Measurements from ENCODE around the gene CX3CR1.

CX3CR1 gene

GRCh38 chr3:39302178-39302577 is 22.3 kb upstream of the CX3CR1 start:
- H3K4me3 ChIP-seq (replicated peaks; ENCODE audit: low read depth, low read length), result no peak overlapping the region
- no peak for DNase-seq (ENCODE audit: extremely low read depth, low read depth)
- no peak for TF ChIP-seq CTCF (IDR thresholded peaks at IDR 0.05; ENCODE audit: low read depth, low read length, missing control alignments)

GRCh38 chr3:39299279-39299678 is 19.4 kb upstream of the CX3CR1 start:
- no peak for DNase-seq (ENCODE audit: extremely low read depth, low read depth)
- no peak overlapping the region for H3K4me3 ChIP-seq (replicated peaks; ENCODE audit: low read depth, low read length)
- TF ChIP-seq CTCF (IDR thresholded peaks at IDR 0.05; ENCODE audit: low read depth, low read length, missing control alignments), result no peak

GRCh38 chr3:39296197-39297077 is 16.6 kb upstream of the CX3CR1 start:
- H3K4me3 ChIP-seq (replicated peaks; ENCODE audit: low read depth, low read length), result no peak overlapping the region
- DNase-seq (ENCODE audit: extremely low read depth, low read depth), result no peak
- no peak for TF ChIP-seq CTCF (IDR thresholded peaks at IDR 0.05; ENCODE audit: low read depth, low read length, missing control alignments)

- no peak overlapping the region for H3K4me3 ChIP-seq (replicated peaks; ENCODE audit: low read depth, low read length)
- TF ChIP-seq CTCF (IDR thresholded peaks at IDR 0.05; ENCODE audit: low read depth, low read length, missing control alignments), result no peak
- DNase-seq (ENCODE audit: extremely low read depth, low read depth), result no peak
Measured at GRCh38 chr3:39295184-39295775, 15.4 kb upstream of the CX3CR1 start.

- H3K4me3 ChIP-seq (replicated peaks; ENCODE audit: low read depth, low read length), result no peak overlapping the region
- DNase-seq (ENCODE audit: extremely low read depth, low read depth), result no peak
- no peak for TF ChIP-seq CTCF (IDR thresholded peaks at IDR 0.05; ENCODE audit: low read depth, low read length, missing control alignments)
Measured at GRCh38 chr3:39294446-39295183, 14.8 kb upstream of the CX3CR1 start.

- no peak for DNase-seq (ENCODE audit: extremely low read depth, low read depth)
- TF ChIP-seq CTCF (IDR thresholded peaks at IDR 0.05; ENCODE audit: low read depth, low read length, missing control alignments), result no peak
- no peak overlapping the region for H3K4me3 ChIP-seq (replicated peaks; ENCODE audit: low read depth, low read length)
Measured at GRCh38 chr3:39292961-39293360, 13.1 kb upstream of the CX3CR1 start.
